Astrocyte of the spinal cord (primary cell): ENCODE results near the gene CHST10.

Experiments used
- DNase-seq: peaks from one replicate; pipeline ENCODE4 v3.0.0; 2011; ENCODE audit warnings: low read depth, low spot score
- H3K4me3 ChIP-seq: 2 replicates; pipeline ENCODE4 v1.5.1; 2011; ENCODE audit warnings: low read depth, mild to moderate bottlenecking, low read length, moderate library complexity
- in situ Hi-C: cut with HindIII; loops from 2 replicates; pipeline ENCODE4 v1.10.0; 2017; ENCODE audit warnings: low sequenced_read_pairs
- TF ChIP-seq, protein P1 (sequence below): IDR thresholded peaks from 2 replicates; pipeline ENCODE4 v1.5.1; 2012; ENCODE audit warnings: low read depth, mild to moderate bottlenecking, low read length, inconsistent platforms

CHST10 gene

GRCh38 chr2:100409975-100410647 lies 7.4 kb downstream of the CHST10 start:
- H3K4me3 ChIP-seq, result no peak overlapping the region
- TF ChIP-seq, protein P1, sequence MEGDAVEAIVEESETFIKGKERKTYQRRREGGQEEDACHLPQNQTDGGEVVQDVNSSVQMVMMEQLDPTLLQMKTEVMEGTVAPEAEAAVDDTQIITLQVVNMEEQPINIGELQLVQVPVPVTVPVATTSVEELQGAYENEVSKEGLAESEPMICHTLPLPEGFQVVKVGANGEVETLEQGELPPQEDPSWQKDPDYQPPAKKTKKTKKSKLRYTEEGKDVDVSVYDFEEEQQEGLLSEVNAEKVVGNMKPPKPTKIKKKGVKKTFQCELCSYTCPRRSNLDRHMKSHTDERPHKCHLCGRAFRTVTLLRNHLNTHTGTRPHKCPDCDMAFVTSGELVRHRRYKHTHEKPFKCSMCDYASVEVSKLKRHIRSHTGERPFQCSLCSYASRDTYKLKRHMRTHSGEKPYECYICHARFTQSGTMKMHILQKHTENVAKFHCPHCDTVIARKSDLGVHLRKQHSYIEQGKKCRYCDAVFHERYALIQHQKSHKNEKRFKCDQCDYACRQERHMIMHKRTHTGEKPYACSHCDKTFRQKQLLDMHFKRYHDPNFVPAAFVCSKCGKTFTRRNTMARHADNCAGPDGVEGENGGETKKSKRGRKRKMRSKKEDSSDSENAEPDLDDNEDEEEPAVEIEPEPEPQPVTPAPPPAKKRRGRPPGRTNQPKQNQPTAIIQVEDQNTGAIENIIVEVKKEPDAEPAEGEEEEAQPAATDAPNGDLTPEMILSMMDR, result no peak
- in situ Hi-C loops, result no loop called here
- DNase-seq, result no peak

GRCh38 chr2:100409461-100409860 lies 8.0 kb downstream of the CHST10 start:
- no peak overlapping the region for H3K4me3 ChIP-seq
- in situ Hi-C loops, result no loop called here
- DNase-seq, result no peak
- TF ChIP-seq, protein P1, result no peak

DNA sequence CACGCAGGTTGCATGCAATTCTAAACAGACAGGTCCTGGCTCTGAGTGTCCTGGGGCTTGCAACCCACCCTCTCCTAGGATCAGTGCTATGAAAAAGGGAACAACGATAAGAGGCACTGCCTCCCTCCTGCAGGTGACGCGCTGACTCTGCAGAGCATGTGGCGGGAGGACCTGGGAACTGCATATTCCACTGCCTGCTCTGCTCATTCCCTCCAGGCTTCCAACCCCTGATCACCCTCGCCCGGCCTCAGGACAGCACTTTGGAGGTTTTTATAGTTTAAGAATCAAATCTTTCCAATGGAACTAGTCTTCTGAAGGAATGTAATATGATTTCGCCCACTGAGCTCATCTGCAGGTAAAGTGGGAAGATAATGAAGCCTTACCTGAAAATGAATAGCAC lies 8.5 kb downstream of the CHST10 start:
- H3K4me3 ChIP-seq, result no peak overlapping the region
- TF ChIP-seq, protein P1, result no peak
- DNase-seq, result no peak
- in situ Hi-C loops, result no loop called here

DNA sequence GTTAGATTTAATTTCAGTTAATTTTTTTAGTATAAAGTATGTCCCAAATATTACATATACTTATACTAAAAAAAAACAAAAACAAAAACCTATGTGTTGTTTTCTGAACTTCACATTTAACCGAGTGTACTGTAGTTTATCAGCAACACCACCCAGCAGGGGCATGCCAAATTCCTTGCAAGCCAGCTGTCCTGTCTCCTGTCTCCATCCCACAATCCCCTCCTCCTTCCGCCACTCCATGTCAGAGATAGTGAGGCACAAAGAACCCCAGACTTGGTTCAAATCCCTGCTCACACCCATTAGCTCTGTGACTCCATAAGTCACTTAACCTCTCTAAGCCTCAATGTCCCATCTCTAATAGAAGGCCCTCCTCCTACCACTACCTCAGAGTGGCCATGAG lies 9.4 kb downstream of the CHST10 start:
- TF ChIP-seq, protein P1, result no peak
- DNase-seq, result no peak
- in situ Hi-C loops, result no loop called here

GRCh38 chr2:100407563-100407962 lies 9.9 kb downstream of the CHST10 start:
- in situ Hi-C loops, result no loop called here
- no peak overlapping the region for H3K4me3 ChIP-seq
- DNase-seq, result no peak
- TF ChIP-seq, protein P1, result no peak

More for the DNA sequence above, 9.4 kb downstream of the CHST10 start:
- no peak overlapping the region for H3K4me3 ChIP-seq

DNA sequence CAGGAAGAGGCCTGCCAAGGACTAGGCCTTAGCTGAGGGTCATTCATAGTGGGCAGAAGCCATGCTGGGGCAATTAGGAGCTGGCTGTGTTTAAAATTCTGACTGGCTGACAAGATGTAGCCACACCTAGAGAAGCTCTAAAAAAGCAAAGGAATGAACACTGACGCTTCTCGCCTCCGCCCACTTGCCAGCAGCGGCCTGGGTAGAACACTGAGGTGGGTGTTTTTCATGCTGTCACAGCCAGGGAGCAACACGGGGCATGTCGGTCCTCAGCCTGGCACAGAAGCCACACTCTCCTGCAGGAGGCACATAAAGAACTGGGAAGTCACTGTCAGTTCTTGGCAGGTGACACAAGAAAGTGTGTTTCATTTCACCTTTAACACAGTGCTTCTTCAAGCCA lies 10.4 kb downstream of the CHST10 start:
- DNase-seq, result no peak
- TF ChIP-seq, protein P1, result no peak
- no peak overlapping the region for H3K4me3 ChIP-seq
- in situ Hi-C loops, result no loop called here
